GM12878 (cell line): ENCODE results near the gene PRKCQ. TPM values are rescaled to one million over a fixed set of nuclear protein-coding genes. Genes with fewer than 3 reads are reported as not detected.

Source experiments
- ATAC-seq: fragments of 200-7000 bp; cut with Tn5 transposase; 3 replicates; pipeline ENCODE4 v1.9.1; 2020; ENCODE audit warnings: mild to moderate bottlenecking, moderate library complexity
- BruUV-seq: library from RNA; stranded (reverse); fragments of 400-500 nt; replicated peaks from 2 replicates; lab custom pipeline; 2021; lab: Mats Ljungman, UMichigan
- CTCF ChIA-PET: fragments of 300-600 bp; sonication (Branson Sonifier 250); formaldehyde crosslinking; extraction: SDS; loops from one replicate; lab custom pipeline; 2021; ENCODE audit warnings: inconsistent platforms; lab: Yijun Ruan, JAX
- POLR2A ChIA-PET: fragments of 350-600 bp; formaldehyde crosslinking; extraction: SDS; loops from one replicate; lab custom pipeline; 2021; ENCODE audit warnings: inconsistent platforms; lab: Charles Lee
- RAD21 ChIA-PET: fragments of 300-600 bp; sonication (Branson Sonifier 250); formaldehyde crosslinking; loops from one replicate; lab custom pipeline; 2023; ENCODE audit warnings: antibody characterized with exemption; ENCODE audit not compliant: unreplicated experiment; lab: Charles Lee
- SMC1A ChIA-PET: fragments of 300-600 bp; sonication (Branson Sonifier 250); formaldehyde crosslinking; loops from one replicate; lab custom pipeline; 2023; ENCODE audit not compliant: unreplicated experiment, uncharacterized antibody; lab: Charles Lee
- DNase-seq: peaks from one replicate; pipeline ENCODE4 v3.0.0-alpha.2; 2011; ENCODE audit warnings: low read depth, low spot score
- FAIRE-seq: peaks from 3 replicates; lab custom pipeline; 2011; peaks lifted over from hg19 to GRCh38; lab: Jason Lieb, UNC
- H2AFZ ChIP-seq: 2 replicates; pipeline ENCODE4 v1.6.0; 2011; ENCODE audit warnings: low read depth, low read length, control low read depth; ENCODE audit not compliant: control insufficient read depth
- H3K27ac ChIP-seq: 2 replicates; pipeline ENCODE4 v1.5.1; 2011; ENCODE audit warnings: control low read depth; ENCODE audit not compliant: control insufficient read depth, insufficient read depth
- H3K27me3 ChIP-seq, 2 experiments: replicated peaks in 1 of 2; 2 replicates each; pipeline versions ENCODE4 v1.6.0 to v1.6.1; 2011; ENCODE audit warnings: low read length in 1 of 2; ENCODE audit not compliant: control insufficient read depth in 2 of 2, insufficient read depth in 2 of 2
- H3K36me3 ChIP-seq, 2 experiments: 2 replicates each; pipeline ENCODE4 v1.5.1; 2011; ENCODE audit warnings: low read length in 1 of 2; ENCODE audit not compliant: control insufficient read depth in 2 of 2, insufficient read depth in 2 of 2
- H3K4me1 ChIP-seq: 2 replicates; pipeline ENCODE4 v1.6.1; 2011; ENCODE audit warnings: mild to moderate bottlenecking, low read length, moderate library complexity, mixed read lengths; ENCODE audit not compliant: control insufficient read depth, insufficient read depth
- H3K4me2 ChIP-seq: 2 replicates; pipeline ENCODE4 v1.6.0; 2011; ENCODE audit warnings: control low read depth; ENCODE audit not compliant: control insufficient read depth, insufficient read depth
- H3K4me3 ChIP-seq: fragments of 200-600 bp; sonication (generic); 2 replicates; pipeline ENCODE4 v1.5.1; 2016
- H3K79me2 ChIP-seq: 2 replicates; pipeline ENCODE4 v1.6.0; 2011; ENCODE audit warnings: low read length; ENCODE audit not compliant: control insufficient read depth, insufficient read depth
- H3K9ac ChIP-seq: 2 replicates; pipeline ENCODE4 v1.8.0; 2011; ENCODE audit warnings: low read length, control low read depth, mixed read lengths; ENCODE audit not compliant: control insufficient read depth, insufficient read depth
- H3K9me3 ChIP-seq: replicated peaks from 3 replicates; pipeline ENCODE4 v1.5.1; 2011; ENCODE audit warnings: mild to moderate bottlenecking, low read length; ENCODE audit not compliant: control insufficient read depth, insufficient read depth
- H4K20me1 ChIP-seq: 2 replicates; pipeline ENCODE4 v1.6.0; 2011; ENCODE audit not compliant: control insufficient read depth, insufficient read depth
- CHD2 ChIP-seq: IDR thresholded peaks from 2 replicates; pipeline ENCODE4 v1.6.1; 2011; ENCODE audit warnings: low read depth, low read length, improper control_type of control experiment, borderline replicate concordance
- ESRRA ChIP-seq: IDR thresholded peaks from 2 replicates; pipeline ENCODE4 v1.6.1; 2012; ENCODE audit warnings: mild to moderate bottlenecking, low read length, improper control_type of control experiment
- NFXL1 ChIP-seq: fragments of 450-650 bp; IDR thresholded peaks from 2 replicates; pipeline ENCODE4 v1.6.1; 2017; ENCODE audit warnings: antibody characterized with exemption, mild to moderate bottlenecking, borderline replicate concordance
- TBL1XR1 ChIP-seq: IDR thresholded peaks from 2 replicates; pipeline ENCODE4 v1.6.1; 2012; ENCODE audit warnings: low read depth, low read length, improper control_type of control experiment
- WGBS: methylation state at CpG from one replicate; pipeline ENCODE4 v1.1.6; 2016; ENCODE audit warnings: low lambda C conversion rate; ENCODE audit not compliant: insufficient replicate concordance, insufficient coverage; ENCODE audit errors: missing lambda C conversion rate; 5-methylcytosine and 5-hydroxymethylcytosine counted together
- in situ Hi-C: fragments of 300-500 bp; cut with MboI; formaldehyde crosslinking; loops from 9 replicates; pipeline ENCODE4 v1.14.3; 2018; ENCODE audit warnings: mixed read lengths
- intact Hi-C: fragments of 100-400 bp; cut with micrococcal nuclease; formaldehyde crosslinking; loops from one replicate; pipeline ENCODE4 v1.14.2; 2022; ENCODE audit not compliant: unreplicated experiment
- polyA plus RNA-seq, 11 experiments: library from polyadenylated mRNA; depleted of rRNA in 4 of 11; unstranded in 6 of 11; stranded (reverse) in 5 of 11; fragments of >200 nt; fragmentation: Nextera tagmentation in 4 of 11; fragmentation: Illumina TruSeq in 1 of 11; extraction: Ambion mirVana in 4 of 11; extraction: Trizol in 1 of 11; gene quantifications; 1 replicate in 1 of 11; 2 replicates in 10 of 11; pipeline versions ENCODE4 v1.2.1 to v1.2.3, GENCODE V29; 2011 to 2016; ENCODE audit warnings: inconsistent platforms in 2 of 11, missing spikeins in 2 of 11, low read depth in 1 of 11
- total RNA-seq, 4 experiments: library from RNA; depleted of rRNA in 3 of 4; stranded (reverse); fragments of >200 nt in 3 of 4; fragmentation: Illumina TruSeq in 1 of 4; extraction: Trizol in 1 of 4; gene quantifications; 2 replicates each; pipeline versions ENCODE4 v1.2.1 to v1.2.3, GENCODE V29; 2013 to 2021
- TF ChIP-seq, protein P1 (sequence below): fragments of 450-650 bp; formaldehyde crosslinking; IDR thresholded peaks from 2 replicates; pipeline ENCODE4 v1.4.0; 2022; ENCODE audit warnings: mild to moderate bottlenecking, moderate library complexity
- TF ChIP-seq, protein P2 (sequence below): IDR thresholded peaks from 2 replicates; pipeline ENCODE4 v1.6.1; 2011; ENCODE audit warnings: low read depth, mild to moderate bottlenecking, low read length, moderate library complexity, borderline replicate concordance; ENCODE audit errors: extremely low read depth

The PRKCQ gene
- total and polyA plus RNA-seq, 10 of the 15 experiments (the other 5 are each of a cell fraction or from before 2014, with no cell fraction given) = 0.26 to 8.9 (median 0.98) TPM

GRCh38 chr10:6455592-6455991, 124.5 kb downstream of the PRKCQ start:
- H3K79me2 ChIP-seq = no peaks in the 10 kb centered on the region
- H3K9ac ChIP-seq = no peak overlapping the region
- ChIA-PET SMC1A (interaction anchor here (1.3 kb wide), 1 partner anchor 32 kb away, joined by 3 read pairs; no protein-coding TSS in a partner anchor), POLR2A (interaction anchor here (0.6 kb wide), 1 partner anchor 573 kb away, joined by 3 read pairs; no protein-coding TSS in a partner anchor), RAD21 (interaction anchor here (1.2 kb wide), 1 partner anchor 51 kb away, joined by 3 read pairs; no protein-coding TSS in a partner anchor), CTCF (interaction anchor here (0.7 to 1.2 kb wide), 2 partner anchors 9 to 95 kb away, joined by 3 to 4 read pairs; no protein-coding TSS in a partner anchor)
- DNase-seq = no peak
- in situ Hi-C loops = no loop called here
- no TSS peak for BruUV-seq
- H3K4me1 ChIP-seq = no peaks in the 10 kb centered on the region
- ATAC-seq = no peak
- no peaks in the 10 kb centered on the region for H3K9me3 ChIP-seq
- H2AFZ ChIP-seq = no peak overlapping the region
- H3K4me3 ChIP-seq = no peak overlapping the region
- intact Hi-C loops = no loop called here
- TF ChIP-seq TBL1XR1 (no peak), ESRRA (no peak), NFXL1 (no peak), CHD2 (no peak)
- TF ChIP-seq, protein P1, sequence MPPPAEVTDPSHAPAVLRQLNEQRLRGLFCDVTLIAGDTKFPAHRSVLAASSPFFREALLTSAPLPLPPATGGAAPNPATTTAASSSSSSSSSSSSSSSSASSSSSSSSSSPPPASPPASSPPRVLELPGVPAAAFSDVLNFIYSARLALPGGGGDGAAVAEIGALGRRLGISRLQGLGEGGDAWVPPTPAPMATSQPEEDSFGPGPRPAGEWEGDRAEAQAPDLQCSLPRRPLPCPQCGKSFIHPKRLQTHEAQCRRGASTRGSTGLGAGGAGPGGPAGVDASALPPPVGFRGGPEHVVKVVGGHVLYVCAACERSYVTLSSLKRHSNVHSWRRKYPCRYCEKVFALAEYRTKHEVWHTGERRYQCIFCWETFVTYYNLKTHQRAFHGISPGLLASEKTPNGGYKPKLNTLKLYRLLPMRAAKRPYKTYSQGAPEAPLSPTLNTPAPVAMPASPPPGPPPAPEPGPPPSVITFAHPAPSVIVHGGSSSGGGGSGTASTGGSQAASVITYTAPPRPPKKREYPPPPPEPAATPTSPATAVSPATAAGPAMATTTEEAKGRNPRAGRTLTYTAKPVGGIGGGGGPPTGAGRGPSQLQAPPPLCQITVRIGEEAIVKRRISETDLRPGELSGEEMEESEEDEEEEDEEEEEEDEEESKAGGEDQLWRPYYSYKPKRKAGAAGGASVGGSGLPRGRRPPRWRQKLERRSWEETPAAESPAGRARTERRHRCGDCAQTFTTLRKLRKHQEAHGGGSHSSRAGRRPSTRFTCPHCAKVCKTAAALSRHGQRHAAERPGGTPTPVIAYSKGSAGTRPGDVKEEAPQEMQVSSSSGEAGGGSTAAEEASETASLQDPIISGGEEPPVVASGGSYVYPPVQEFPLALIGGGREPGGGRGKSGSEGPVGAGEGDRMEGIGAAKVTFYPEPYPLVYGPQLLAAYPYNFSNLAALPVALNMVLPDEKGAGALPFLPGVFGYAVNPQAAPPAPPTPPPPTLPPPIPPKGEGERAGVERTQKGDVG (CRISPR knock-in tag) = no peak
- TF ChIP-seq, protein P2, sequence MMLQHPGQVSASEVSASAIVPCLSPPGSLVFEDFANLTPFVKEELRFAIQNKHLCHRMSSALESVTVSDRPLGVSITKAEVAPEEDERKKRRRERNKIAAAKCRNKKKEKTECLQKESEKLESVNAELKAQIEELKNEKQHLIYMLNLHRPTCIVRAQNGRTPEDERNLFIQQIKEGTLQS = no peak
- H3K4me2 ChIP-seq = no peak overlapping the region
- no peak overlapping the region for H3K27ac ChIP-seq
- H3K27me3 ChIP-seq = no peaks in the 10 kb centered on the region; a peak in 2 of 4 replicates
- H4K20me1 ChIP-seq = no peaks in the 10 kb centered on the region
- FAIRE-seq = no peak
- WGBS = 0% methylated on average over 1 of the region's 1 CpG
- no peaks in the 10 kb centered on the region for H3K36me3 ChIP-seq
